ENCODE data around the gene KIRREL3.

DNA sequence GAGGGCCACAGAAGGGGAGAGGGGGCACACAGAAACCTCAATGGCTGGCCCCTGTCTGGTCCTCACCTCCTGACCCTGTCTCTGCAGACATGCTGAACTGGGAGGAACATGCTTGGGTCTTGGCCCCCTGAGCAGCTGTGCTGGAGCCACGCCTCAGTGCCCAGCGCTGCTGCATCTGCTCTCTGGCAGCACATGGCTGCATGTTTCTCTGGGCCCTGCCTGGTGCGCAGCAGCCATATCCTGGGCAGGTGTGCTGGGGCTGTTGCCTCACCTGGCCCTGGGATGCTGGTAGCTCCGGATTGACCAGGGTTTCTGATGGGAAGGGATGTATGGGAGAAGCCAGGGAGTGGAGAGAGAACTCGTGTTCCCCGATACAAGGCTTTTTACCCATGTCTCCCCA lies 397.1 kb downstream of the KIRREL3 start:
- TF ChIP-seq, protein P1, sequence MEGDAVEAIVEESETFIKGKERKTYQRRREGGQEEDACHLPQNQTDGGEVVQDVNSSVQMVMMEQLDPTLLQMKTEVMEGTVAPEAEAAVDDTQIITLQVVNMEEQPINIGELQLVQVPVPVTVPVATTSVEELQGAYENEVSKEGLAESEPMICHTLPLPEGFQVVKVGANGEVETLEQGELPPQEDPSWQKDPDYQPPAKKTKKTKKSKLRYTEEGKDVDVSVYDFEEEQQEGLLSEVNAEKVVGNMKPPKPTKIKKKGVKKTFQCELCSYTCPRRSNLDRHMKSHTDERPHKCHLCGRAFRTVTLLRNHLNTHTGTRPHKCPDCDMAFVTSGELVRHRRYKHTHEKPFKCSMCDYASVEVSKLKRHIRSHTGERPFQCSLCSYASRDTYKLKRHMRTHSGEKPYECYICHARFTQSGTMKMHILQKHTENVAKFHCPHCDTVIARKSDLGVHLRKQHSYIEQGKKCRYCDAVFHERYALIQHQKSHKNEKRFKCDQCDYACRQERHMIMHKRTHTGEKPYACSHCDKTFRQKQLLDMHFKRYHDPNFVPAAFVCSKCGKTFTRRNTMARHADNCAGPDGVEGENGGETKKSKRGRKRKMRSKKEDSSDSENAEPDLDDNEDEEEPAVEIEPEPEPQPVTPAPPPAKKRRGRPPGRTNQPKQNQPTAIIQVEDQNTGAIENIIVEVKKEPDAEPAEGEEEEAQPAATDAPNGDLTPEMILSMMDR (IDR thresholded peaks at IDR 0.05), result no peak
- no peak for TF ChIP-seq POLR2A (IDR thresholded peaks at IDR 0.05)

Data from testis (tissue), 2 donors.